Stimulated activated naive CD4-positive, alpha-beta T cell (primary cell): ENCODE measurements around the gene PRCP.
"Not testable (repeated sequence)": the region's sequence is repeated elsewhere in the genome, so short reads cannot be mapped to it uniquely, and the experiment has no call there.

Source experiments
- DNase-seq, 6 experiments: peaks; one replicate each; lab custom pipeline; 2025; lab: John Stamatoyannopoulos, UW

PRCP gene

GRCh38 chr11:82871646-82872045, 28.6 kb downstream of the PRCP start:
- DNase-seq, result no peak

GRCh38 chr11:82869657-82870056, 30.6 kb downstream of the PRCP start:
- no peak for DNase-seq

- DNase-seq, result peak; percentile 38 to 82 (median 68)
These were observed 32.6 kb downstream of the PRCP start for GRCh38 chr11:82867495-82868082.

- DNase-seq, result no peak
These were observed 34.4 kb downstream of the PRCP start for GRCh38 chr11:82865841-82866240.

GRCh38 chr11:82864268-82864667, 36.0 kb downstream of the PRCP start:
- DNase-seq, result peak in 5 of 6 experiments; percentile 11 to 24 (median 22)

- DNase-seq, result no peak
These were observed 37.0 kb downstream of the PRCP start for GRCh38 chr11:82863209-82863608.

GRCh38 chr11:82862379-82862778, 37.9 kb downstream of the PRCP start:
- no peak for DNase-seq

- no peak for DNase-seq
These were observed 40.5 kb downstream of the PRCP start for GRCh38 chr11:82859750-82860149.

GRCh38 chr11:82858556-82859091, 41.6 kb downstream of the PRCP start:
- DNase-seq, result no peak

- DNase-seq, result no peak
These were observed 42.1 kb downstream of the PRCP start for GRCh38 chr11:82858133-82858532.

- no peak for DNase-seq
These were observed 43.1 kb downstream of the PRCP start for GRCh38 chr11:82857145-82857544.

GRCh38 chr11:82855616-82856015, 44.6 kb downstream of the PRCP start:
- no peak for DNase-seq

GRCh38 chr11:82854916-82855315, 45.3 kb downstream of the PRCP start:
- not testable (repeated sequence) for DNase-seq

GRCh38 chr11:82854242-82854641, 46.0 kb downstream of the PRCP start:
- DNase-seq, result no peak

GRCh38 chr11:82848829-82849228, 51.4 kb downstream of the PRCP start:
- no peak for DNase-seq

GRCh38 chr11:82845356-82846353, 54.6 kb downstream of the PRCP start:
- DNase-seq, result no peak

GRCh38 chr11:82843057-82843795, 57.0 kb downstream of the PRCP start:
- DNase-seq, result no peak

GRCh38 chr11:82842019-82842418, 58.2 kb downstream of the PRCP start:
- DNase-seq, result no peak

- DNase-seq, result no peak
These were observed 62.6 kb downstream of the PRCP start for GRCh38 chr11:82837650-82838049.

GRCh38 chr11:82832983-82833382, 67.2 kb downstream of the PRCP start:
- DNase-seq, result no peak

- no peak for DNase-seq
These were observed 68.9 kb downstream of the PRCP start for GRCh38 chr11:82831364-82831763.

- no peak for DNase-seq
These were observed 69.5 kb downstream of the PRCP start for GRCh38 chr11:82830746-82831145.
